BLaER1 (cell line): Measurements from ENCODE around the gene IPO8.

Experiments
- H3K27ac ChIP-seq: shearing (Covaris generic); formaldehyde crosslinking; 2 replicates; pipeline ENCODE4 v1.8.1; 2022
- H3K27me3 ChIP-seq: shearing (Covaris generic); formaldehyde crosslinking; 2 replicates; pipeline ENCODE4 v1.8.1; 2022
- H3K36me3 ChIP-seq: shearing (Covaris generic); formaldehyde crosslinking; 2 replicates; pipeline ENCODE4 v1.8.1; 2022
- H3K4me1 ChIP-seq: shearing (Covaris generic); formaldehyde crosslinking; 2 replicates; pipeline ENCODE4 v1.8.1; 2022
- H3K4me2 ChIP-seq: shearing (Covaris generic); formaldehyde crosslinking; 2 replicates; pipeline ENCODE4 v1.8.1; 2022
- H3K4me3 ChIP-seq: shearing (Covaris generic); formaldehyde crosslinking; 2 replicates; pipeline ENCODE4 v1.8.1; 2022
- H3K9ac ChIP-seq: shearing (Covaris generic); formaldehyde crosslinking; 2 replicates; pipeline ENCODE4 v1.8.1; 2022
- H3K9me3 ChIP-seq: shearing (Covaris generic); formaldehyde crosslinking; 2 replicates; pipeline ENCODE4 v1.8.1; 2022
- H4K20me1 ChIP-seq: shearing (Covaris generic); formaldehyde crosslinking; 2 replicates; pipeline ENCODE4 v1.8.1; 2022
- Cebpa-rat ChIP-seq: shearing (Covaris generic); IDR thresholded peaks from 2 replicates; pipeline ENCODE4 v1.8.1; 2022

IPO8 gene

GRCh38 chr12:30695199-30696102, at the start of gene IPO8:
Gene IPO8 (minus strand): TSS chr12:30695869. CDS start chr12:30695647, 222 bp downstream.
- Histone ChIP-seq H3K27ac (peak within 1 kb of the TSS; percentile 95), H3K27me3 (no peaks in the 10 kb centered on the region), H3K9me3 (no peaks in the 10 kb centered on the region), H3K4me2 (peak within 1 kb of the TSS; percentile 92), H3K4me1 (peaks cover 30% of the 10 kb centered on the region), H3K36me3 (no peaks in the 10 kb centered on the region), H3K9ac (peak within 1 kb of the TSS; percentile 95), H3K4me3 (peak within 1 kb of the TSS; percentile 99), H4K20me1 (peaks cover 38% of the 10 kb centered on the region)
- no peak for TF ChIP-seq Cebpa-rat

- no peak overlapping the region for H3K4me2 ChIP-seq
- no peaks in the 10 kb centered on the region for H3K4me1 ChIP-seq
- H3K4me3 ChIP-seq, result no peak overlapping the region
- no peaks in the 10 kb centered on the region; the same call in 1 of the 2 replicates for H4K20me1 ChIP-seq
- H3K36me3 ChIP-seq, result peaks cover 24% of the 10 kb centered on the region
- H3K27me3 ChIP-seq, result no peaks in the 10 kb centered on the region
- H3K9ac ChIP-seq, result no peak overlapping the region
- peaks cover 15% of the 10 kb centered on the region for H3K9me3 ChIP-seq
- H3K27ac ChIP-seq, result no peak overlapping the region
- no peak for TF ChIP-seq Cebpa-rat
These were observed 48.7 kb upstream of the IPO8 start for GRCh38 chr12:30744321-30744720.

- Histone ChIP-seq H3K9ac (no peak overlapping the region), H3K4me2 (no peak overlapping the region), H3K27me3 (no peaks in the 10 kb centered on the region), H3K27ac (no peak overlapping the region), H3K4me1 (no peaks in the 10 kb centered on the region), H4K20me1 (no peaks in the 10 kb centered on the region; the same call in 1 of the 2 replicates), H3K4me3 (no peak overlapping the region), H3K36me3 (peaks cover 20% of the 10 kb centered on the region), H3K9me3 (no peaks in the 10 kb centered on the region)
- no peak for TF ChIP-seq Cebpa-rat
These were observed 44.6 kb upstream of the IPO8 start for GRCh38 chr12:30740274-30740673.

GRCh38 chr12:30739020-30739419, 43.4 kb upstream of the IPO8 start:
- Histone ChIP-seq H3K9ac (no peak overlapping the region), H3K27me3 (no peaks in the 10 kb centered on the region), H3K27ac (no peak overlapping the region), H3K4me1 (no peaks in the 10 kb centered on the region), H3K9me3 (no peaks in the 10 kb centered on the region), H3K36me3 (peaks cover 26% of the 10 kb centered on the region), H4K20me1 (no peaks in the 10 kb centered on the region; the same call in 1 of the 2 replicates), H3K4me3 (no peak overlapping the region), H3K4me2 (no peak overlapping the region)
- TF ChIP-seq Cebpa-rat, result no peak

- peaks cover 41% of the 10 kb centered on the region for H3K36me3 ChIP-seq
- H3K4me3 ChIP-seq, result no peak overlapping the region
- TF ChIP-seq Cebpa-rat, result no peak
- H3K9me3 ChIP-seq, result no peaks in the 10 kb centered on the region
- H3K4me1 ChIP-seq, result no peaks in the 10 kb centered on the region
- H3K9ac ChIP-seq, result no peak overlapping the region
- H3K4me2 ChIP-seq, result no peak overlapping the region
- H4K20me1 ChIP-seq, result no peaks in the 10 kb centered on the region
- no peak overlapping the region for H3K27ac ChIP-seq
- H3K27me3 ChIP-seq, result no peaks in the 10 kb centered on the region
These were observed 37.4 kb upstream of the IPO8 start for GRCh38 chr12:30732954-30733637.

- peaks cover 36% of the 10 kb centered on the region for H3K36me3 ChIP-seq
- no peak overlapping the region for H3K9ac ChIP-seq
- H3K4me1 ChIP-seq, result no peaks in the 10 kb centered on the region
- H3K9me3 ChIP-seq, result no peaks in the 10 kb centered on the region
- no peaks in the 10 kb centered on the region for H4K20me1 ChIP-seq
- TF ChIP-seq Cebpa-rat, result no peak
- H3K4me2 ChIP-seq, result no peak overlapping the region
- no peak overlapping the region for H3K4me3 ChIP-seq
- H3K27ac ChIP-seq, result no peak overlapping the region
- no peaks in the 10 kb centered on the region for H3K27me3 ChIP-seq
These were observed 34.3 kb upstream of the IPO8 start for GRCh38 chr12:30730011-30730410.

- Histone ChIP-seq H3K27ac (no peak overlapping the region), H3K36me3 (peaks cover 37% of the 10 kb centered on the region), H3K4me3 (no peak overlapping the region), H3K9me3 (no peaks in the 10 kb centered on the region), H3K4me1 (no peaks in the 10 kb centered on the region), H3K9ac (no peak overlapping the region), H3K4me2 (no peak overlapping the region), H3K27me3 (no peaks in the 10 kb centered on the region), H4K20me1 (no peaks in the 10 kb centered on the region)
- TF ChIP-seq Cebpa-rat, result no peak
These were observed 33.9 kb upstream of the IPO8 start for GRCh38 chr12:30729547-30729946.

GRCh38 chr12:30726647-30727046, 31.0 kb upstream of the IPO8 start:
- TF ChIP-seq Cebpa-rat, result no peak
- Histone ChIP-seq H3K4me2 (no peak overlapping the region), H4K20me1 (no peaks in the 10 kb centered on the region), H3K27me3 (no peaks in the 10 kb centered on the region), H3K27ac (no peak overlapping the region), H3K4me1 (no peaks in the 10 kb centered on the region), H3K4me3 (no peak overlapping the region), H3K9ac (no peak overlapping the region), H3K9me3 (no peaks in the 10 kb centered on the region), H3K36me3 (peaks cover 47% of the 10 kb centered on the region)

- Histone ChIP-seq H3K4me2 (no peak overlapping the region), H3K27ac (no peak overlapping the region), H3K4me1 (no peaks in the 10 kb centered on the region), H3K9ac (no peak overlapping the region), H3K27me3 (no peaks in the 10 kb centered on the region), H3K9me3 (no peaks in the 10 kb centered on the region), H3K36me3 (peaks cover 51% of the 10 kb centered on the region), H3K4me3 (no peak overlapping the region), H4K20me1 (no peaks in the 10 kb centered on the region)
- TF ChIP-seq Cebpa-rat, result no peak
These were observed 30.1 kb upstream of the IPO8 start for GRCh38 chr12:30725739-30726138.

GRCh38 chr12:30719060-30719459, 23.4 kb upstream of the IPO8 start:
- no peaks in the 10 kb centered on the region for H3K9me3 ChIP-seq
- H3K27ac ChIP-seq, result no peak overlapping the region
- no peak overlapping the region for H3K4me3 ChIP-seq
- no peak overlapping the region for H3K9ac ChIP-seq
- no peaks in the 10 kb centered on the region for H3K27me3 ChIP-seq
- peaks cover 50% of the 10 kb centered on the region for H3K36me3 ChIP-seq
- H3K4me1 ChIP-seq, result no peaks in the 10 kb centered on the region
- no peak overlapping the region for H3K4me2 ChIP-seq
- no peaks in the 10 kb centered on the region for H4K20me1 ChIP-seq
- TF ChIP-seq Cebpa-rat, result no peak
